GM21529 (cell line): ENCODE measurements around the gene KAT6B.

Experiments
- ATAC-seq: cut with Tn5 transposase; IDR thresholded peaks from one replicate; pipeline ENCODE4 v1.9.1; 2021; ENCODE audit not compliant: unreplicated experiment

The KAT6B gene

DNA sequence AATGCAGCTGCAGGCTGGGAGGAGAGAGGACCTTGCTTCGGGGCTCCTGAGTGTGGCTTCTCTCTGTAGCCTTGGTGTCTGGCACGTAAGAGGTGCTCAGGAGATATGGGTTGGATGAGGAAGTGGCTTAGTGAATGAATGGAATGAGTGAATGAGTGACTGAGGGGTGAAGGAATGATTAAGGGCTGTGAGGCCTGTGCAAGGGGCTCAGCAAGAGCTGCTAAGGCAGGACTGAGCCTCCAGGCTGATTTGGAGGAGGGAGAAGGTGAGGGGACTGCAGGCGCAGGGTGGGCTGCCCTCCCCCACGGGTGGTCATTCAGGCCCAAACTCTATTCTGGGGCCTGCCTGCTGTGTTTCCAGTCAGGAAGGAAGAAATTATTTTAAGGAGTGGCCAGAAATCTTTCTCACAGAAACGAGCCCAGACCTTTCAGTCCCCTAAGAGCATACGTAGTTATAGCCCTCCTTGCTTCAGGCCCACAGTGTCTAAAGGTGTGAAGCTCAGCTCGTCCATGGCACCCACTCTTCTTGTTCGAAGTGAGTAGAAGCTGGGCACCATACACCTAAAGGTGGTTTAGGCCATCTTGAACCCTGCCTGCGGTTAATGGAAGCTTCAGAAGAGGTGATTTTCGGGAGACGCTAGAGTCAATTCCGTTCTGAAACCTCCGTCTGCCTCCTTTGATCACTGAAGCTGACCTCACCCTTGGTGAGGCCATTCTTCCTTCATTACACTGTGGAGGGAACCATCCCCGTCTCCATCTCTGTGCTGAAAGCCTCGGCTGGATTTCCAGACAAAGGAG is 235.5 kb downstream of the KAT6B start:
- no peak for ATAC-seq

- ATAC-seq, result no peak
Observed at GRCh38 chr10:75062506-75063299, 236.3 kb downstream of the KAT6B start.

DNA sequence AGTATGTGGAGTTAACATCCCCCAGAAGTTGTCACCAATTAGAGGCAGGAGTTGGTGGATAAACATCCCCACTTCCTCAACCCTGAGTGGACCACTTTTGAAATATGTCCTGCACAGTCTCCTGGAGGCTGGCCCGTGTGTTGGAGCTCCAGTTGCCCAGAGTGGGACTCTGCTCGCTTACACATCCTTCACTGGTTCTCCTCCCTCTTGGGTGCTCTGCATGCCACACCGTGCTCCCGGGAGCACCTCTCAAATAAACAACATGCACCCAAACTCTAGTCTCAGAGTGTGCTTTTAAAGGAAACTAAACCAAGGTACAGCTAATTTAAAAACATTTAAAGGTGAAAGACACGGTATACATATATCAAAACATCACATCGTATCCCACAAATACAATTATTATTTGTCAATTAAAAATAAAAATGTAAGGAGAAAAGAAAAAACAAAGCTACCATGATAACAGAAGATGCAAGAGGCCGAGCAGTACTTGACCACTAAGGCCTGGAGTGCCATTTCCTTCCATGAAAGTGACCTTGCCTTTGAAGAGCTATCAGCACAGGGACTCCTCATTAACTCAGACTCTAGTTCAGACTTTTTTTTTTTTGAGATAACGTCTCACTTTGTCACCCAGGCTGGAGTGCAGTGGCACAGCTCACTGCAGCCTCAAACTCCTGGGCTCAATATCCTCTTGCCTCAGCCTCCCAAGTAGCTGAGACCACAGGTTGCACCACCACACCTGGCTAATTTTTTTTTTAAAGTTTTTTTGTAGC is 237.2 kb downstream of the KAT6B start:
- ATAC-seq, result no peak

GRCh38 chr10:75065076-75065475 is 238.7 kb downstream of the KAT6B start:
- no peak for ATAC-seq

DNA sequence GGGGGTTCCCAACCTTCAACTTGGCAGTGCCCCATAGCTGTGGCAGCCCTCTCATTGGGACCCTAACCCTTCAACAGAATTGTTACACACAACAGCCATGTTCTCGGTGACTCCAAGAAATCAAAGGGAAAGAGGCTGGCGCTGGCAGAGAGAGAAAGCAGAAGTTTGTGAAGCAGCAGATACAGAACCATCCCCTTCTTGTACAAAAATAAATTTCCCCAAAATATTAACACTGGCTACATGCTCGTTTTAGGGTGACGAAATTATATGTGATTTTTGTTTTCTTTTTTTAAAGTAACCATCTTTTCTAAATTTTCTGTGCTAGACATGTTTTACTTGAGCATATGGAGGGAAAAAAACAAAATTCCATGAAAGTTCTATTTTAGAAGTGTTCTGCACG is 239.9 kb downstream of the KAT6B start:
- no peak for ATAC-seq

GRCh38 chr10:75067272-75067671 is 240.9 kb downstream of the KAT6B start:
- no peak for ATAC-seq

- no peak for ATAC-seq
Observed at GRCh38 chr10:75068523-75068922, 242.1 kb downstream of the KAT6B start.

- no peak for ATAC-seq
Observed at GRCh38 chr10:75070476-75070875, 244.1 kb downstream of the KAT6B start.

DNA sequence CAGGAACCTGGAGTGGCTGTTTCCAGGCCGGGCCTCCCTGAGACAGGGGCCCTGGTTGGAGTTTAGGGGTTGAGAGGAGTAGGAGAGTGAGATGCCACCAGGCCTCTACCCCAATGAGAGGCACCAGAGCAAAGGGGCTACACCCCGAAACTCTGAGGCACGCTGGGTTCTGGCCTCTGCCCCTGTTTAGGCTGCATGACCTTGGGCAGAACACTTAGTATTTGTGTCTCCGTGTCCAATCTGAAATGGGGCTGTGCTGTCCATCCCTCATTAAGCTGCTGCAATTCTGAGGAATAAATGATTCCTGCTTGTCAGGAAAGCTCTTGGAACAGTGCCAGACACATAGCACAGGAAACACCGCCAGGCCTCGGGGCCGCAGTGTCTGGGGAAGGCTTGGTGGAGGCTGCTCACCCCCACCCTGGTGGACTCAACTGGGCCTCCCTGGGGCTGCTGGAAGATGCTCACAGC is 244.6 kb downstream of the KAT6B start:
- no peak for ATAC-seq

DNA sequence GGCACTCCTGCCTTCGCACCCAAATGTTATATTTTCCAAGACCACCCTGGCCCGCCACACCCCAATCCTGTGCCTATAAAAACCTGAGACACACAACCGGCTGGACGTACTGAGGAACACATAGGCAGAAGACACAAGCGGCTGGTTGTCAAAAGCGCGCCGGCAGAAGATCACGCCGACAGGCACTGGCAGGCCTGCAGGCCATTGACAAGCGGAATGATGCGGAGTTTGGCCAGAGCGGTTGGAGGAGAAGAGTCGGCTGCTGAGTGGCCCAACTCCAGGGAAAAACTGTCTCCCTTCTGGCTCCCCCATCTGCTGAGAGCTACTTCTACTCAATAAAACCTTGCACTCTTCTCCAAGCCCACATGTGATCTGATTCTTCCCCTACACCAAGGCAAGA is 245.4 kb downstream of the KAT6B start:
- no peak for ATAC-seq

GRCh38 chr10:75072727-75073126 is 246.3 kb downstream of the KAT6B start:
- ATAC-seq, result no peak

DNA sequence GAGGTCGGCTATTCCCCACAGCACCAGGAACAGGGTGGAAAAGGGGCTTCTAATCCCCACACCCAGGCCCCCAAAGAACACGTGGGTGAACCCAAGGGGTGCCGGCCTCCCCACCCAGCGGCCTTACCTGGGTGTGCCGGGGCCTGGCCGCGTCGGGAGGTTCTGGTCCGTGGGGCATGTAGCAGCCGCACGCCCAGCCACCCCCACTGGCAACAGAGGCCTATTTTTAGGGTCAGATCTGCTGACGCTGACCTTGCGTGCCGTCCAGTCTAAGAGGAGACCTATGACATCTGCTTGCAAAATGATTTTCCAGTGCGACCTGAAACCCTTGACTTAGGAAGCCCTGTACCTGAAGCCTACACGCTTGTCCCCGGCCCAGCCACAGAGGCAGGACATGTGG is 247.0 kb downstream of the KAT6B start:
- ATAC-seq, result no peak

DNA sequence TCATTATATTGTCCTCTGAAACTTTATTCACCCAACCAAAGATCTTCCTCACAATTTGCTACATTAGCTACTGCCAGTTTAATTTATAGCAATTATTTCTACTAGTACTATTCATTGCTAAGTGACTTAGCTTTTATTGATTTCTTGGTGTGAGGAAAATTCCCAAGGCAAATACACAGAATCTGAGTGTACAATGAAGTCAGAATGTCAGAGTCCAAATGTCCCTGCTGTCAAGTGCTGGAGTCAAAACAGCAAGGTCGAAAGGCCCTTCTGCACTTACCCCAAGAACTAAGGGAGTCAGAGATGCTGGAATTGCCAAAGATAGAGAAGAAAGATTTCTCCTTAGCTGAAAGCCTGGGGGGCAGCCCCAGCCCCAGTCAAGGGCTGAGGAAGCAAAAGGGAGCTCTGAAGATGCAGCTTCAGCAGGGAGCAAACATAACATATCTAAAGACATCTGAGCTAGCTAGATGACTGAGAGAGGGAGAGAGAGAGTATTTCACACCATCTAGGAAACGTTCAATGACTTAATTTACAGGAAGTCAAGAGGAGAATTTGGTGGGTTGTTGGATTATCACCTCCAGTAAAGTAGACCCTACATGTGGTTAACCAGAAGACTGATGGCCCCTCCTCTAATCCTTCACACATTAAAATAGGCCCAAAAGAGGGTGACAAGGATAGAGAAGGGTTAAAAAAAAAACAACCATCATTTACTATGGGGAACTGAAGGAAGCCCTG is 248.5 kb downstream of the KAT6B start:
- ATAC-seq, result no peak

DNA sequence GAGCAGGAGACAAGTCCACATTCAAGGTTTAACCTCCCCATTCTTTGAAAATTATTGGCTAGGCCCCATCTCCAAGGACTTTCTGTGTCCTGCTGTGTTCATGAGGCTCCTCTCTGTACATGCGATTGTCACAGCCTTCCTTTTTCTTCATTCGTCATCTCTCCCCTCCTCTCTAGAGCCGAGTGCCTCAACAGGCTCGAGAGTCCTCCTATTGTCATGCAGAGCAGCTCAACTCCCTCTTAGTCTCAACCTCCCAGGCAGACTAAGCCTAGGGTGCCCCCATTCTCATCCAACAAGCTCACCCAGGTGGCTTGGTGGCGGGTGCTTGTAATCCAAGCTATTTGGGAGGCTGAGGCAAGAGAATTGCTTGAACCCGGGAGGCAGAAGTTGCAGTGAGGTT is 249.9 kb downstream of the KAT6B start:
- ATAC-seq, result no peak

DNA sequence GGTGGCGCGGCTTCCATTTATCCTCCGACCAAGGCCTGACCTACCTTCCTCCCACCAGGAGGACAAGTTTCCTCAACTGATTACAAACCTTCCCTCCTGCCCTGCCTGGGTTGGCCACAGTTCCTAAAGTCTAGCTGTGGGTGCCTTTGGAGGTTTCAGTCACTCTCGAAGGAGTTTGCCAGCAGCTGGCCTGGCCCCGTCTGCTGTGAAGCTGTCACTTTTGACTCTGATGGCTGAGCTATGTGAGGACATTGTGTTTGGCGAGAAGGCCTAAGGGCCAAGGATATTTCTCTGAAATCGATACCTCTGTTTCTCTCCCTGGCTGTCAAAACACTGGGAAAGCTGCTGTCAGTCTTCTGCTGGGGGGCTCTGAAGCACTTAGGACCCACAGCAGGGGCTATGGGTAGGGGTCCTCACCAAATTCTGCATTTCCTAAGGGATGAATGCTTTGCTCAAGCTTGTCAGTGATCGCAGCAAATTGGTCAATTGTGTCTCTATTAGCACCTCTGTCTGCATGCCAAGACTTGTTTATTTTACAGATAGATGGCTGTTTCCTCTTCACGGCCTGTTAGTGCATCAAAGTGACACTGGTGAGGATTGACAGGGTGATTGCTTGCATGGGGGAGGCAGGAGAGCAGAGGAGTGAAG is 253.2 kb downstream of the KAT6B start:
- no peak for ATAC-seq

DNA sequence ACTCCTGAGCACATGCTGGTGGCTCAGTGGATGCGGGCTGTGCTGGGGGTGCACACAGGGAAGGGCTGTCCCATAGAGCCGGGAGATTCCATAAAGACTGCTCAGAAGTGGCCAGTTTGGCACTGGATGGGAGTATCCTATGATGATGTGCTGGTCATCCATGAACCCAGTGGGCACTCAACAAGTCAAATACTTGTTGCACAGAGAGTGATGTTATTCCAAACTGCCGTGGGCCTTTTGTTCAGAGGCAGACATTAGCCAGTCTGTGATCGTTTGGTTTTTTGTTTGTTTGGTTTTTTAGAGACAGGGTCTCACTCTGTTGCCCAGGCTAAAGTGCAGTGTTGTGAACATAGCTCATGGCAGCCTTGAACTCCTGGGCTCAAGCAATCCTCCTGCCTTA is 254.2 kb downstream of the KAT6B start:
- ATAC-seq, result no peak

GRCh38 chr10:75081379-75081778 is 255.0 kb downstream of the KAT6B start:
- no peak for ATAC-seq
